ENCODE results near the gene ST6GAL1. TPM values are rescaled to one million over a fixed set of nuclear protein-coding genes. Genes with fewer than 3 reads are reported as not detected.

ST6GAL1 gene
- total RNA-seq, 1 donor from 2014 or later: 15.8 TPM

DNA sequence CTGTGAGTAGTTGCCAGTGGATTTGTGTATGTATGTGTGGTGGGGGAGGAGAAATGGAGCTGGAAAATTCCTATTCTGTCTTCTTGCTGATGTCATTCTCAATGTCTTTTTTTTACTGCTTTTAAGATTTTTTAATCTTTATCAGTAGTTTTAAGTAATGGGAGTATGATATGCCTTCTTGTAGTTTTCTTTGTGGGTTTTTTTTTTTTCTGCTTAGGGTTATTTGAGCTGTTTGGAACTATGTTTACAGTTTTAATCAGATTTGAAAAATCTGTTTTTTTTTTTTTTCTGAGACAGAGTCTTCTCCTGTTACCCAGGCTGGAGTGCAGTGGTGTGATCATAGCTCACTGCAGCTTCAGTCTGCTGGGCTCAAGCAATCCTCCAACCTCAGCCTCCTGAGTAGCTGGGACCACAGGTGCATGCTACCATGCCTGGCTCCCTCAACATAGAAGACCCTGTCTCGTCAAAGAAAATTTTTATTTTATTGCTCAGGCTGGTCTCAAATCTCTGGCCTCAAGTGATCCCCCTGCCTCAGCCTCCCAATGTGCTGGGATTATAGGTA is 171.8 kb downstream of the ST6GAL1 start:
- H3K9me3 Mint-ChIP-seq (ENCODE audit: unreplicated experiment): peaks cover 5% of the 10 kb centered on the region
- Histone ChIP-seq H2AFZ (ENCODE audit: low read depth, low read length) (peak overlapping the region; percentile 55), H3K9ac (ENCODE audit: low read length) (peak overlapping the region; percentile 40), H3K27me3 (ENCODE audit: insufficient read depth, low read length) (no peaks in the 10 kb centered on the region), H3K4me2 (ENCODE audit: low read length) (peak overlapping the region; percentile 79), H3K4me3 (ENCODE audit: insufficient read depth, low read depth, low read length) (peak overlapping the region; percentile 32), H3K4me1 (ENCODE audit: insufficient read depth, low read length) (peaks cover 8% of the 10 kb centered on the region), H3K27ac (ENCODE audit: low read depth, low read length) (peak overlapping the region; percentile 19), H3K9me3 (ENCODE audit: insufficient read depth, low read depth, low read length) (no peaks in the 10 kb centered on the region), H3K79me2 (ENCODE audit: insufficient read depth, low read length) (no peaks in the 10 kb centered on the region), H4K20me1 (ENCODE audit: insufficient read depth, low read length) (no peaks in the 10 kb centered on the region), H3K36me3 (ENCODE audit: insufficient read depth, low read length) (no peaks in the 10 kb centered on the region)
- H3K36me3 Mint-ChIP-seq (ENCODE audit: low read depth, unreplicated experiment): no peaks in the 10 kb centered on the region
- H3K27me3 Mint-ChIP-seq (ENCODE audit: low read depth, unreplicated experiment): no peaks in the 10 kb centered on the region
- no peak for DNase-seq (ENCODE audit: low read depth)
- TF ChIP-seq, protein P1, sequence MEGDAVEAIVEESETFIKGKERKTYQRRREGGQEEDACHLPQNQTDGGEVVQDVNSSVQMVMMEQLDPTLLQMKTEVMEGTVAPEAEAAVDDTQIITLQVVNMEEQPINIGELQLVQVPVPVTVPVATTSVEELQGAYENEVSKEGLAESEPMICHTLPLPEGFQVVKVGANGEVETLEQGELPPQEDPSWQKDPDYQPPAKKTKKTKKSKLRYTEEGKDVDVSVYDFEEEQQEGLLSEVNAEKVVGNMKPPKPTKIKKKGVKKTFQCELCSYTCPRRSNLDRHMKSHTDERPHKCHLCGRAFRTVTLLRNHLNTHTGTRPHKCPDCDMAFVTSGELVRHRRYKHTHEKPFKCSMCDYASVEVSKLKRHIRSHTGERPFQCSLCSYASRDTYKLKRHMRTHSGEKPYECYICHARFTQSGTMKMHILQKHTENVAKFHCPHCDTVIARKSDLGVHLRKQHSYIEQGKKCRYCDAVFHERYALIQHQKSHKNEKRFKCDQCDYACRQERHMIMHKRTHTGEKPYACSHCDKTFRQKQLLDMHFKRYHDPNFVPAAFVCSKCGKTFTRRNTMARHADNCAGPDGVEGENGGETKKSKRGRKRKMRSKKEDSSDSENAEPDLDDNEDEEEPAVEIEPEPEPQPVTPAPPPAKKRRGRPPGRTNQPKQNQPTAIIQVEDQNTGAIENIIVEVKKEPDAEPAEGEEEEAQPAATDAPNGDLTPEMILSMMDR (IDR thresholded peaks at IDR 0.05; ENCODE audit: insufficient read depth, low read depth, low read length): no peak
- no peak for TF ChIP-seq EZH2 (IDR thresholded peaks at IDR 0.05; ENCODE audit: insufficient read depth, low read length)
- peak overlapping the region; percentile 70 for H3K27ac Mint-ChIP-seq (ENCODE audit: unreplicated experiment)
- FAIRE-seq: no peak
- H3K4me1 Mint-ChIP-seq (ENCODE audit: low read depth, unreplicated experiment): peaks cover 16% of the 10 kb centered on the region
- peak overlapping the region; percentile 40 for H3K4me3 Mint-ChIP-seq (ENCODE audit: unreplicated experiment)

DNA sequence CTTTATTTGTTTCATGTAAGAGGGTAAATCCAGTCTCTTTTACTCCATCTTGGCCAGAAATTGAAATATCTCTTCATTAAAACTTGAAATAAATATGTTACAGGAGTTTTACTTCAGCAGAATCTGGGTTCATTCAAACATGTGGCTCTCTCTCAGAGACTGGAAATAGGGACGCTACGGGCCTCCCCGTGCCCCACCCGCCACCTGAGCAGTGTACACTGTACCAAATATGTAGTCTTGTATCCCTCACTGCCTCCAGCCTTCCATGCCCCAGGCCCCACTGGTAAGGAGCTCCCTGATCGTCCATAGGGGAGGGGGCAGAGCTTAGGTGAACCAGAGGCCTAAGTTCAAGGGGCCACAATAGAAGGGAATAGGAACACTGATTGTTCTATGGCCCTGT is 172.9 kb downstream of the ST6GAL1 start:
- peaks cover 8% of the 10 kb centered on the region for H3K4me1 ChIP-seq (ENCODE audit: insufficient read depth, low read length)
- no peaks in the 10 kb centered on the region for H3K9me3 ChIP-seq (ENCODE audit: insufficient read depth, low read depth, low read length)
- H4K20me1 ChIP-seq (ENCODE audit: insufficient read depth, low read length): no peaks in the 10 kb centered on the region
- H3K4me3 ChIP-seq (ENCODE audit: insufficient read depth, low read depth, low read length): no peak overlapping the region
- H3K9ac ChIP-seq (ENCODE audit: low read length): no peak overlapping the region
- no peak overlapping the region for H3K4me2 ChIP-seq (ENCODE audit: low read length)
- H3K79me2 ChIP-seq (ENCODE audit: insufficient read depth, low read length): no peaks in the 10 kb centered on the region
- peaks cover 16% of the 10 kb centered on the region for H3K4me1 Mint-ChIP-seq (ENCODE audit: low read depth, unreplicated experiment)
- no peak overlapping the region for H2AFZ ChIP-seq (ENCODE audit: low read depth, low read length)
- no peak overlapping the region for H3K27ac ChIP-seq (ENCODE audit: low read depth, low read length)
- DNase-seq (ENCODE audit: low read depth) (no peak), FAIRE-seq (no peak)
- no peak for TF ChIP-seq EZH2 (IDR thresholded peaks at IDR 0.05; ENCODE audit: insufficient read depth, low read length)
- TF ChIP-seq, protein P1 (IDR thresholded peaks at IDR 0.05; ENCODE audit: insufficient read depth, low read depth, low read length): no peak
- no peaks in the 10 kb centered on the region for H3K36me3 Mint-ChIP-seq (ENCODE audit: low read depth, unreplicated experiment)
- peaks cover 3% of the 10 kb centered on the region for H3K9me3 Mint-ChIP-seq (ENCODE audit: unreplicated experiment)
- no peaks in the 10 kb centered on the region for H3K36me3 ChIP-seq (ENCODE audit: insufficient read depth, low read length)
- no peaks in the 10 kb centered on the region for H3K27me3 ChIP-seq (ENCODE audit: insufficient read depth, low read length)
- no peak overlapping the region for H3K4me3 Mint-ChIP-seq (ENCODE audit: unreplicated experiment)
- no peak overlapping the region for H3K27ac Mint-ChIP-seq (ENCODE audit: unreplicated experiment)
- no peaks in the 10 kb centered on the region for H3K27me3 Mint-ChIP-seq (ENCODE audit: low read depth, unreplicated experiment)

DNA sequence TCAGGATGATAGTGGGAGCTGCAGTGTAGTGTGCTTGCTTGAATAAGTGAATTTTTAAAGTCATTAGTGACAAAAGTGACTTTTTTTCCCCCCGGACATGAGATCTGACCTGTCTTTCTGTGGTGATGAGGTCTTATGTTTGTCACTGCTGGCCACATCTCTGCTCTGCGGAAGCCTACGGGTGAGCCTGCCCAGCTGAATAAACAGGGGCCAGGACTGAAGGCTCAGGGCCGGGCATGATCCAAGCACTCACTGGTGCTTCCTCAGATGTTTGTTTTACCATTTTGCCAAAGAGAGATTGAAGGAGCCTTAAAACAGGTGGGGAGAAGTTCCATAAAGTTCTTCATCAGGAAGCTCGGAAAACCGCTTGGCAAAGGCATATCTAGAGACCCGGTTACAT is 174.0 kb downstream of the ST6GAL1 start:
- Histone ChIP-seq H3K36me3 (ENCODE audit: insufficient read depth, low read length) (no peaks in the 10 kb centered on the region), H3K4me1 (ENCODE audit: insufficient read depth, low read length) (peaks cover 8% of the 10 kb centered on the region), H3K9me3 (ENCODE audit: insufficient read depth, low read depth, low read length) (no peaks in the 10 kb centered on the region), H3K27ac (ENCODE audit: low read depth, low read length) (no peak overlapping the region), H2AFZ (ENCODE audit: low read depth, low read length) (no peak overlapping the region), H4K20me1 (ENCODE audit: insufficient read depth, low read length) (no peaks in the 10 kb centered on the region), H3K9ac (ENCODE audit: low read length) (no peak overlapping the region), H3K79me2 (ENCODE audit: insufficient read depth, low read length) (no peaks in the 10 kb centered on the region), H3K4me3 (ENCODE audit: insufficient read depth, low read depth, low read length) (no peak overlapping the region), H3K27me3 (ENCODE audit: insufficient read depth, low read length) (no peaks in the 10 kb centered on the region), H3K4me2 (ENCODE audit: low read length) (no peak overlapping the region)
- no peak overlapping the region for H3K27ac Mint-ChIP-seq (ENCODE audit: unreplicated experiment)
- no peak for TF ChIP-seq EZH2 (IDR thresholded peaks at IDR 0.05; ENCODE audit: insufficient read depth, low read length)
- TF ChIP-seq, protein P1 (IDR thresholded peaks at IDR 0.05; ENCODE audit: insufficient read depth, low read depth, low read length): no peak
- no peak overlapping the region for H3K4me3 Mint-ChIP-seq (ENCODE audit: unreplicated experiment)
- DNase-seq (ENCODE audit: low read depth) (no peak), FAIRE-seq (no peak)
- H3K27me3 Mint-ChIP-seq (ENCODE audit: low read depth, unreplicated experiment): no peaks in the 10 kb centered on the region
- peaks cover 3% of the 10 kb centered on the region for H3K9me3 Mint-ChIP-seq (ENCODE audit: unreplicated experiment)
- peaks cover 16% of the 10 kb centered on the region for H3K4me1 Mint-ChIP-seq (ENCODE audit: low read depth, unreplicated experiment)
- no peaks in the 10 kb centered on the region for H3K36me3 Mint-ChIP-seq (ENCODE audit: low read depth, unreplicated experiment)

Data from astrocyte (in vitro differentiated cells and primary cell).